MM.1S (cell line): Measurements from ENCODE around the gene ERC2.

Experiments
- CTCF ChIP-seq: fragments of 300-600 bp; sonication (generic); IDR thresholded peaks from 2 replicates; pipeline ENCODE4 v1.5.1; 2016; ENCODE audit warnings: antibody characterized with exemption, low read length, mixed read lengths
- EZH2 ChIP-seq: fragments of 300-600 bp; sonication (generic); optimal IDR thresholded peaks from 2 replicates; pipeline ENCODE3; 2017; ENCODE audit warnings: low read depth, mild to moderate bottlenecking, antibody characterized with exemption, low read length, mixed read lengths
- EZH2phosphoT487 ChIP-seq: fragments of 300-600 bp; sonication (generic); IDR thresholded peaks from 2 replicates; pipeline ENCODE4 v1.6.1; 2018; ENCODE audit warnings: antibody characterized with exemption, low read length

- no peak for TF ChIP-seq CTCF
- TF ChIP-seq EZH2phosphoT487: no peak
- no peak for TF ChIP-seq EZH2
Observed at GRCh38 chr3:55494976-55495375, 973.3 kb downstream of the ERC2 start.
